Neural cell (in vitro differentiated cells): Measurements from ENCODE around the gene ZCCHC24. TPM values are rescaled to one million over a fixed set of nuclear protein-coding genes. Genes with fewer than 3 reads are reported as not detected.

Experiments
- H2AFZ ChIP-seq: fragments of 200-600, 300-800 bp; sonication (generic), shearing (Covaris generic); 2 replicates; pipeline ENCODE4 v1.6.0; 2014; ENCODE audit warnings: low read depth, mild to moderate bottlenecking, antibody characterized with exemption, low read length, moderate library complexity
- H3F3A ChIP-seq: fragments of 200-600 bp; shearing (Covaris generic); 2 replicates; pipeline ENCODE4 v1.6.1; 2016; ENCODE audit warnings: mild to moderate bottlenecking, moderate library complexity, mixed read lengths, antibody characterized with exemption, low read length; ENCODE audit not compliant: insufficient read depth, poor library complexity, severe bottlenecking
- H3K27ac ChIP-seq: fragments of 200-600, 300-800 bp; sonication (generic), shearing (Covaris generic); 2 replicates; pipeline ENCODE4 v1.5.1; 2014; ENCODE audit warnings: mild to moderate bottlenecking, low read length, moderate library complexity
- H3K27me3 ChIP-seq: fragments of 300-800, 200-600 bp; sonication (generic), shearing (Covaris generic); 2 replicates; pipeline ENCODE4 v1.6.0; 2014; ENCODE audit warnings: mild to moderate bottlenecking, low read depth, low read length, moderate library complexity; ENCODE audit not compliant: insufficient read depth
- H3K36me3 ChIP-seq: fragments of 300-800, 200-600 bp; sonication (generic), shearing (Covaris generic); 2 replicates; pipeline ENCODE4 v1.5.1; 2014; ENCODE audit warnings: mild to moderate bottlenecking, antibody characterized with exemption, low read length, moderate library complexity; ENCODE audit not compliant: insufficient read depth
- H3K4me2 ChIP-seq: fragments of 300-800, 200-600 bp; sonication (generic), shearing (Covaris generic); 2 replicates; pipeline ENCODE4 v1.6.0; 2014; ENCODE audit warnings: mild to moderate bottlenecking, low read length
- H3K4me3 ChIP-seq: fragments of 300-800, 200-600 bp; sonication (generic), shearing (Covaris generic); 2 replicates; pipeline ENCODE4 v1.5.1; 2014; ENCODE audit warnings: mild to moderate bottlenecking, low read length, moderate library complexity
- H3K79me2 ChIP-seq: fragments of 200-600 bp; shearing (Covaris generic); replicated peaks from 2 replicates; pipeline ENCODE4 v1.6.0; 2014; ENCODE audit warnings: mild to moderate bottlenecking, low read length, moderate library complexity; ENCODE audit not compliant: insufficient read depth
- H3K9ac ChIP-seq: fragments of 300-800, 200-600 bp; sonication (generic), shearing (Covaris generic); 2 replicates; pipeline ENCODE4 v1.6.1; 2016; ENCODE audit warnings: mild to moderate bottlenecking, low read length, mixed read lengths
- H3K9me2 ChIP-seq: fragments of 200-600 bp; shearing (Covaris generic); 2 replicates; pipeline ENCODE4 v1.6.1; 2016; ENCODE audit warnings: mild to moderate bottlenecking, low read length, mixed read lengths; ENCODE audit not compliant: insufficient read depth
- H3K9me3 ChIP-seq: fragments of 200-600, 300-800 bp; sonication (generic), shearing (Covaris generic); 2 replicates; pipeline ENCODE4 v1.6.1; 2016; ENCODE audit warnings: mild to moderate bottlenecking, mixed run types, low read length, moderate library complexity, mixed read lengths
- H4K20me1 ChIP-seq: fragments of 200-600 bp; shearing (Covaris generic); 2 replicates; pipeline ENCODE4 v1.6.1; 2016; ENCODE audit warnings: mild to moderate bottlenecking, mixed run types; ENCODE audit not compliant: insufficient read depth
- EP300 ChIP-seq: fragments of 450-650 bp; conservative IDR thresholded peaks from 2 replicates; pipeline ENCODE4 v1.6.1; 2014; ENCODE audit warnings: antibody characterized with exemption, mild to moderate bottlenecking, moderate library complexity; ENCODE audit not compliant: poor library complexity, severe bottlenecking
- EZH2 ChIP-seq: fragments of 200-600, 300-800 bp; shearing (Covaris generic), sonication (generic); IDR thresholded peaks from 2 replicates; pipeline ENCODE4 v1.6.1; 2014; ENCODE audit warnings: antibody characterized with exemption, low read length, borderline replicate concordance, mild to moderate bottlenecking; ENCODE audit not compliant: insufficient read depth, poor library complexity, severe bottlenecking
- MXI1 ChIP-seq: fragments of 450-650 bp; conservative IDR thresholded peaks from 2 replicates; pipeline ENCODE4 v1.6.1; 2014; ENCODE audit warnings: antibody characterized with exemption, mild to moderate bottlenecking; ENCODE audit not compliant: poor library complexity, severe bottlenecking
- POLR2AphosphoS5 ChIP-seq: IDR thresholded peaks from 2 replicates; pipeline ENCODE4 v1.6.1; 2012
- RAD21 ChIP-seq: fragments of 450-650 bp; conservative IDR thresholded peaks from 2 replicates; pipeline ENCODE4 v1.6.1; 2014; ENCODE audit warnings: antibody characterized with exemption, mild to moderate bottlenecking, moderate library complexity
- SMC3 ChIP-seq: fragments of 450-650 bp; conservative IDR thresholded peaks from 2 replicates; pipeline ENCODE4 v1.6.1; 2014; ENCODE audit warnings: antibody characterized with exemption, mild to moderate bottlenecking, moderate library complexity; ENCODE audit not compliant: poor library complexity
- TAF1 ChIP-seq: IDR thresholded peaks from 2 replicates; pipeline ENCODE4 v1.6.1; 2012; ENCODE audit warnings: low read depth
- polyA plus RNA-seq: library from polyadenylated mRNA; depleted of rRNA; stranded (reverse); fragments of >200 nt; gene quantifications from 2 replicates; pipeline ENCODE4 v1.2.3, GENCODE V29; 2014
- TF ChIP-seq, protein P1 (sequence below): IDR thresholded peaks from 2 replicates; pipeline ENCODE4 v1.6.1; 2012; ENCODE audit warnings: borderline replicate concordance
- TF ChIP-seq, protein P2 (sequence below): fragments of 450-650 bp; IDR thresholded peaks from 2 replicates; pipeline ENCODE4 v1.5.1; 2014; ENCODE audit warnings: antibody characterized with exemption, mild to moderate bottlenecking, moderate library complexity; ENCODE audit not compliant: poor library complexity, severe bottlenecking

Gene ZCCHC24
- polyA plus RNA-seq, 1 donor from 2014 or later, result not detected

DNA sequence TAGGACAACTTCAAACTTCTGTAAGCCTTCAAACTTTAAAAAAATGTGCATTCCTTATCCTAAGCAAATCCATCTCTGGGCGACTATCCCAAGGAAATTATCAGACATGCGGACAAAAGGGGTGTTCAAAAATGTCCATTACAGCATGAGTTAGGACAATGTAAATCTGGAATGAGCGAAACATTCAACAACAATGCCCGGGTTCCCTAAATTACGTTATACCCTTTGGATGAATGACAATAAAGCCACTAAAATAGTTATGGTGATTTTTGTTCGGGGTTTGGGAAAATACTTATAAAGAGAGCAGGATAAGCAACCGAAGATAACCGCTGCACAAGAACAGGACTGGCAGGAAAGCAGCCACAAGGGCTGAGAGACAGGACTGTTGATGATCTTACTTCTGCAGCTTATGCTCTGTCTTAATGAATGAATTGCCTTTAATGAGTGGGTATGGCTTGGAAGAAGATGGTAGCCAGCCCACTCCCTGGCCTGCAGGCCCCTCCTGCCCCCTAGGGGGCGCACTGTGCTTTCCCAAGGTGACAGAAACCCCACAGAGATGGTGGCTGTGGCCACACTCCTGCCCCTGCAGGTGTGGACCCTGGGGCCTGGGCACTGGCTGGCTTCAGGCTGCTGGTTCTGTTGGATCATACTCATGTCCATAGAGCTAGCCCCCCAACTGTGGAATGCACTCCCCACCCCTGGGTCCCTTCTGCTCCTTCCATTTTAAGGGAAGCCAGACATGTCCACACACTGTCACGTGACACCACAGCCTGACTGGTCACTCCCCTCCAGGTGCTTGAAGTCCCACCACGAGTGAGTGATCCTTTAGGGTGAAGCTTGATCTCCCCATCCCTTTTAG, 45.0 kb downstream of the ZCCHC24 start:
- no peak overlapping the region for H3K27ac ChIP-seq
- H3K79me2 ChIP-seq, result no peaks in the 10 kb centered on the region
- H3K4me3 ChIP-seq, result no peak overlapping the region
- TF ChIP-seq SMC3, result no peak
- TF ChIP-seq, protein P1, sequence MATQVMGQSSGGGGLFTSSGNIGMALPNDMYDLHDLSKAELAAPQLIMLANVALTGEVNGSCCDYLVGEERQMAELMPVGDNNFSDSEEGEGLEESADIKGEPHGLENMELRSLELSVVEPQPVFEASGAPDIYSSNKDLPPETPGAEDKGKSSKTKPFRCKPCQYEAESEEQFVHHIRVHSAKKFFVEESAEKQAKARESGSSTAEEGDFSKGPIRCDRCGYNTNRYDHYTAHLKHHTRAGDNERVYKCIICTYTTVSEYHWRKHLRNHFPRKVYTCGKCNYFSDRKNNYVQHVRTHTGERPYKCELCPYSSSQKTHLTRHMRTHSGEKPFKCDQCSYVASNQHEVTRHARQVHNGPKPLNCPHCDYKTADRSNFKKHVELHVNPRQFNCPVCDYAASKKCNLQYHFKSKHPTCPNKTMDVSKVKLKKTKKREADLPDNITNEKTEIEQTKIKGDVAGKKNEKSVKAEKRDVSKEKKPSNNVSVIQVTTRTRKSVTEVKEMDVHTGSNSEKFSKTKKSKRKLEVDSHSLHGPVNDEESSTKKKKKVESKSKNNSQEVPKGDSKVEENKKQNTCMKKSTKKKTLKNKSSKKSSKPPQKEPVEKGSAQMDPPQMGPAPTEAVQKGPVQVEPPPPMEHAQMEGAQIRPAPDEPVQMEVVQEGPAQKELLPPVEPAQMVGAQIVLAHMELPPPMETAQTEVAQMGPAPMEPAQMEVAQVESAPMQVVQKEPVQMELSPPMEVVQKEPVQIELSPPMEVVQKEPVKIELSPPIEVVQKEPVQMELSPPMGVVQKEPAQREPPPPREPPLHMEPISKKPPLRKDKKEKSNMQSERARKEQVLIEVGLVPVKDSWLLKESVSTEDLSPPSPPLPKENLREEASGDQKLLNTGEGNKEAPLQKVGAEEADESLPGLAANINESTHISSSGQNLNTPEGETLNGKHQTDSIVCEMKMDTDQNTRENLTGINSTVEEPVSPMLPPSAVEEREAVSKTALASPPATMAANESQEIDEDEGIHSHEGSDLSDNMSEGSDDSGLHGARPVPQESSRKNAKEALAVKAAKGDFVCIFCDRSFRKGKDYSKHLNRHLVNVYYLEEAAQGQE, result no peak
- TF ChIP-seq RAD21, result no peak
- TF ChIP-seq TAF1, result no peak
- TF ChIP-seq EZH2, result no peak
- TF ChIP-seq, protein P2, sequence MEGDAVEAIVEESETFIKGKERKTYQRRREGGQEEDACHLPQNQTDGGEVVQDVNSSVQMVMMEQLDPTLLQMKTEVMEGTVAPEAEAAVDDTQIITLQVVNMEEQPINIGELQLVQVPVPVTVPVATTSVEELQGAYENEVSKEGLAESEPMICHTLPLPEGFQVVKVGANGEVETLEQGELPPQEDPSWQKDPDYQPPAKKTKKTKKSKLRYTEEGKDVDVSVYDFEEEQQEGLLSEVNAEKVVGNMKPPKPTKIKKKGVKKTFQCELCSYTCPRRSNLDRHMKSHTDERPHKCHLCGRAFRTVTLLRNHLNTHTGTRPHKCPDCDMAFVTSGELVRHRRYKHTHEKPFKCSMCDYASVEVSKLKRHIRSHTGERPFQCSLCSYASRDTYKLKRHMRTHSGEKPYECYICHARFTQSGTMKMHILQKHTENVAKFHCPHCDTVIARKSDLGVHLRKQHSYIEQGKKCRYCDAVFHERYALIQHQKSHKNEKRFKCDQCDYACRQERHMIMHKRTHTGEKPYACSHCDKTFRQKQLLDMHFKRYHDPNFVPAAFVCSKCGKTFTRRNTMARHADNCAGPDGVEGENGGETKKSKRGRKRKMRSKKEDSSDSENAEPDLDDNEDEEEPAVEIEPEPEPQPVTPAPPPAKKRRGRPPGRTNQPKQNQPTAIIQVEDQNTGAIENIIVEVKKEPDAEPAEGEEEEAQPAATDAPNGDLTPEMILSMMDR, result no peak
- TF ChIP-seq POLR2AphosphoS5, result no peak
- no peak for TF ChIP-seq EP300
- no peak for TF ChIP-seq MXI1
- H3K9ac ChIP-seq, result no peak overlapping the region
- H3F3A ChIP-seq, result no peaks in the 10 kb centered on the region
- no peaks in the 10 kb centered on the region for H3K36me3 ChIP-seq
- no peaks in the 10 kb centered on the region for H4K20me1 ChIP-seq
- no peaks in the 10 kb centered on the region for H3K9me2 ChIP-seq
- H3K27me3 ChIP-seq, result no peaks in the 10 kb centered on the region
- H2AFZ ChIP-seq, result no peak overlapping the region
- H3K9me3 ChIP-seq, result no peaks in the 10 kb centered on the region
- H3K4me2 ChIP-seq, result no peak overlapping the region

DNA sequence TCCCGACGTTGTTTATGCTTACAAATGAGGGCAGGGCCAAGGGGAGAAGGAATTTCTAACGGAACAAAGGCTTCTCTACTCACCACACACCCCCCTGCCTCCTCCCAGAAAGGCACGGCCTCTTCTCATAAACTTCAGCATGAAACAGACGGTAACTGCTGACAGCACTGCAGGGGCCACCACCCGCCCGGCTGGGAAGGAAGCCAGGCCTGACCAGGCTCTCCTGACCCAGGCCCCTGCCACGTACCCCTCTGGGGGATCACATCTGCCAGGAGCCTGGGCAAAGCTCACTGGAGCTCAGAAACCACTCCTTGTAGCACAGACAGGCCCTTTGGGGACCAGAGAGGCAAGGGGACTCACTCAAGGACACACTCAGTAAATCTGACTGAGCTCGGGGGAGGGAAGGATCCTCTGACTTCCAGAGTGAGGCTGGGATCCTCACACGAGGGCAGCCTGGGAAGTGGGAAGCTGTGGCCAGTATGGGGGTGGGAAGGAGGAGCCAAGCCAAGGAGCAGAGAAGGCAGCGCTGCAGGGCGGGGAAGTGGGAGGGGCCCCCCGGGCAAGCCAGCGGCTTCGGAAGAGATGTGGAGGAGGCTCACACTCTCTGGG, 46.1 kb downstream of the ZCCHC24 start:
- Histone ChIP-seq H3K27ac (no peak overlapping the region), H3F3A (no peaks in the 10 kb centered on the region), H4K20me1 (no peaks in the 10 kb centered on the region), H3K36me3 (no peaks in the 10 kb centered on the region), H3K9me2 (no peaks in the 10 kb centered on the region), H3K79me2 (no peaks in the 10 kb centered on the region), H3K9ac (no peak overlapping the region), H3K4me2 (no peak overlapping the region), H3K27me3 (no peaks in the 10 kb centered on the region), H3K4me3 (no peak overlapping the region), H3K9me3 (no peaks in the 10 kb centered on the region), H2AFZ (no peak overlapping the region)
- TF ChIP-seq, protein P2, result no peak
- no peak for TF ChIP-seq POLR2AphosphoS5
- TF ChIP-seq EP300, result no peak
- no peak for TF ChIP-seq SMC3
- no peak for TF ChIP-seq EZH2
- no peak for TF ChIP-seq MXI1
- TF ChIP-seq, protein P1, result no peak
- TF ChIP-seq RAD21, result no peak
- TF ChIP-seq TAF1, result no peak
